ENCODE measurements around the gene RFNG.

DNA sequence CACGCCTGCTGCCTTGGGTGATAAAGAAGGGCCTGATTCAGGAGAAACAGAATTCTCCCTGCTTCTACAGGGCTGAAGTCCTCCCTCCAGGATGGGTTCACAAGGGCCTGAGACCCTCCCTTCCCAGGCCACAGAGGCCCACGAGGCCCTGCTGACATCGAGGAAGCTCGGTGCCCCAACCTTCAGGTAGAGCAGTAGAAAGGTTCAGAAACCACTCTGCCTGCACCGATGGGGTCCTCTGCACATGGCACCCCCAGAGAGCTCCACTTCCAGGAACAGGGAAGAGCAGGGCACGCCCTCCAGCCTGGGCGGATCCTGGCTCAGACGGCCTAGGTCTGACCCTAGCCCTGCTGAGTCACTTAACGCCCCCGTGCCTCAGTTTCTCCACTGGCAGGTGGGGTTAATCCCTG lies 29.7 kb downstream of the RFNG start:
- no peak for TF ChIP-seq CTCF (IDR thresholded peaks at IDR 0.05)
- no peak for TF ChIP-seq POLR2A (IDR thresholded peaks at IDR 0.05; ENCODE audit: low read length)
- TF ChIP-seq SMC3 (IDR thresholded peaks at IDR 0.05): no peak
- no peak for TF ChIP-seq ZFP36 (IDR thresholded peaks at IDR 0.05; ENCODE audit: borderline replicate concordance, partially characterized antibody)

All from A549 (cell line).